H1 (cell line): Measurements from ENCODE around the gene TBCE.

Experiments used
- CREB1 ChIP-seq: IDR thresholded peaks from 2 replicates; pipeline ENCODE4 v1.6.1; 2012; ENCODE audit warnings: inconsistent platforms
- CTCF ChIP-seq, 3 experiments: IDR thresholded peaks; 1 replicate in 2 of 3; 2 replicates in 1 of 3; pipeline versions ENCODE4 v1.5.1 to v1.6.1; 2011; ENCODE audit warnings: low read length in 3 of 3, mild to moderate bottlenecking in 3 of 3, inconsistent platforms in 2 of 3, low read depth in 1 of 3, moderate library complexity in 1 of 3; ENCODE audit not compliant: insufficient read depth in 1 of 3; ENCODE audit errors: control extremely low read depth in 1 of 3
- EZH2 ChIP-seq: fragments of 200-600 bp; sonication (generic); IDR thresholded peaks from 2 replicates; pipeline ENCODE4 v1.7.1; 2012; ENCODE audit warnings: low read depth, mild to moderate bottlenecking, moderate library complexity, low read length, inconsistent platforms; ENCODE audit not compliant: severe bottlenecking
- FOSL1 ChIP-seq: IDR thresholded peaks from 2 replicates; pipeline ENCODE4 v1.6.1; 2011; ENCODE audit warnings: mild to moderate bottlenecking, low read depth, low read length, moderate library complexity; ENCODE audit not compliant: insufficient read depth
- JUN ChIP-seq: IDR thresholded peaks from 2 replicates; pipeline ENCODE4 v1.6.1; 2011; ENCODE audit warnings: low read depth, mild to moderate bottlenecking, improper control_type of control experiment, low read length
- JUND ChIP-seq: IDR thresholded peaks from 2 replicates; pipeline ENCODE4 v1.6.1; 2011; ENCODE audit warnings: mild to moderate bottlenecking, improper control_type of control experiment, low read length
- MAX ChIP-seq: IDR thresholded peaks from 2 replicates; pipeline ENCODE4 v1.6.1; 2012; ENCODE audit warnings: inconsistent platforms
- PHF8 ChIP-seq: fragments of 200-600 bp; sonication (generic); conservative IDR thresholded peaks from 2 replicates; pipeline ENCODE4 v1.7.1; 2012; ENCODE audit warnings: low read depth, mild to moderate bottlenecking, inconsistent platforms, low read length, moderate library complexity
- POLR2A ChIP-seq, 2 experiments: IDR thresholded peaks; 1 replicate in 1 of 2; 2 replicates in 1 of 2; pipeline ENCODE4 v1.6.1; 2011; ENCODE audit warnings: low read depth in 2 of 2, low read length in 2 of 2, mild to moderate bottlenecking in 2 of 2; ENCODE audit errors: control extremely low read depth in 1 of 2
- RAD21 ChIP-seq, 2 experiments: IDR thresholded peaks in 1 of 2; conservative IDR thresholded peaks in 1 of 2; 2 replicates each; pipeline ENCODE4 v1.6.1; 2011; ENCODE audit warnings: low read depth in 2 of 2, low read length in 2 of 2, improper control_type of control experiment in 1 of 2, inconsistent platforms in 1 of 2, mild to moderate bottlenecking in 1 of 2, moderate library complexity in 1 of 2
- SP4 ChIP-seq: IDR thresholded peaks from 2 replicates; pipeline ENCODE4 v1.6.1; 2012; ENCODE audit warnings: low read length, inconsistent platforms
- TBP ChIP-seq: IDR thresholded peaks from 2 replicates; pipeline ENCODE4 v1.6.1; 2011; ENCODE audit warnings: low read depth, low read length, improper control_type of control experiment
- USF2 ChIP-seq: IDR thresholded peaks from 2 replicates; pipeline ENCODE4 v1.6.1; 2011; ENCODE audit warnings: low read length, improper control_type of control experiment
- YY1 ChIP-seq: IDR thresholded peaks from 2 replicates; pipeline ENCODE4 v1.6.1; 2011; ENCODE audit warnings: low read depth, mild to moderate bottlenecking, low read length

GRCh38 chr1:235343726-235344125 is 23.5 kb upstream of the TBCE start:
- TF ChIP-seq CTCF (IDR thresholded peaks at IDR 0.05; ENCODE audit: control extremely low read depth in 1 of 3, insufficient read depth in 1 of 3, low read depth in 1 of 3, low read length in 3 of 3) (no peak), CREB1 (no peak), JUND (no peak), TBP (no peak), POLR2A (IDR thresholded peaks at IDR 0.05; ENCODE audit: control extremely low read depth in 1 of 2, low read depth in 2 of 2, low read length in 2 of 2) (no peak), FOSL1 (no peak), JUN (no peak), RAD21 (IDR thresholded peaks at IDR 0.05 in 1 of 2, conservative IDR thresholded peaks at IDR 0.05 in 1 of 2; ENCODE audit: low read depth in 2 of 2, low read length in 2 of 2) (no peak), MAX (no peak), YY1 (no peak), SP4 (no peak), EZH2 (no peak), USF2 (no peak), PHF8 (no peak)
